Right lobe of liver (tissue), 4 donors: ENCODE results near the gene SOX18.

Experiments
- CTCF ChIP-seq, 4 donors: fragments of 200-600 bp in 3 of 4; fragments of 450-650 bp in 1 of 4; IDR thresholded peaks; one replicate each; pipeline versions ENCODE4 v1.5.1 to v1.8.0; 2016 to 2022; ENCODE audit warnings: antibody characterized with exemption in 4 of 4, mild to moderate bottlenecking in 2 of 4
- POLR2A ChIP-seq: fragments of 450-650 bp; IDR thresholded peaks from one replicate; pipeline ENCODE4 v1.6.1; 2017; ENCODE audit warnings: antibody characterized with exemption, mild to moderate bottlenecking
- donor health status: DM: no; HTN: no; CAD: no.
- donor health status: DM: no; HTN: no; CAD: no.
- donor health status: DM: no; HTN: yes; CAD: no.

DNA sequence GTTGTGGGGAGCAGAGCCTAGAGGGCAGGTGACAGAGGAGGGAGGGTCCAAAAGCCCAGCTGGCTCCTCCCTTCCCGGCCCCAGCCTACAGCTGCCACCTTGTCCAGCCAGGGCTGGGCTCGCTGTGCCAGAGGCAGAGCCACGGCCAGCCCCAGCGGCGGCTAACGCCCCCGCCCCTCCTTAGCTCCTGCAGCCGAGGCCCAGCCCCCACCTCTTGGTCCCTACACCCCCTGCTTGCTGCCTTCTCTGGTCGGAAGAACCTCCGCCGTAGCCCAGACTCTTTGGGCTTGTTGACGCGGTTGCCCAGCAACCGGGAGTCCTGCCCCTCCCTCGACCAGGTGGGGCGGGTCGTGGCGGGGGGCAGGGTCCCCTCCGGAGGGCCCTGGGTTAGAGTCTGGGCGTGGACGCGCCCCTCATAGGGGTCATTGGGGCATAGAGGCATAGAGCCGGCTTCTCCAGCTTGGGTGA, 35.3 kb upstream of the SOX18 start:
- TF ChIP-seq CTCF (IDR thresholded peaks at IDR 0.05) (no peak), POLR2A (no peak)
